NCI-H526 (cell line): Measurements from ENCODE around the gene SLC17A9.
"Not testable (repeated sequence)": the region's sequence is repeated elsewhere in the genome, so short reads cannot be mapped to it uniquely, and the experiment has no call there.

Experiments
- DNase-seq, 2 experiments: peaks; one replicate each; lab custom pipeline; 2025; lab: John Stamatoyannopoulos, UW

SLC17A9 gene

GRCh38 chr20:62956387-62957135 lies 4.1 kb downstream of the SLC17A9 start:
- no peak for DNase-seq

- no peak for DNase-seq
These were observed 4.9 kb downstream of the SLC17A9 start for GRCh38 chr20:62957136-62958117.

- no peak for DNase-seq
These were observed 6.0 kb downstream of the SLC17A9 start for GRCh38 chr20:62958388-62959100.

- DNase-seq = no peak
These were observed 6.8 kb downstream of the SLC17A9 start for GRCh38 chr20:62959101-62959971.

- DNase-seq = no peak
These were observed 7.5 kb downstream of the SLC17A9 start for GRCh38 chr20:62959998-62960436.

DNA sequence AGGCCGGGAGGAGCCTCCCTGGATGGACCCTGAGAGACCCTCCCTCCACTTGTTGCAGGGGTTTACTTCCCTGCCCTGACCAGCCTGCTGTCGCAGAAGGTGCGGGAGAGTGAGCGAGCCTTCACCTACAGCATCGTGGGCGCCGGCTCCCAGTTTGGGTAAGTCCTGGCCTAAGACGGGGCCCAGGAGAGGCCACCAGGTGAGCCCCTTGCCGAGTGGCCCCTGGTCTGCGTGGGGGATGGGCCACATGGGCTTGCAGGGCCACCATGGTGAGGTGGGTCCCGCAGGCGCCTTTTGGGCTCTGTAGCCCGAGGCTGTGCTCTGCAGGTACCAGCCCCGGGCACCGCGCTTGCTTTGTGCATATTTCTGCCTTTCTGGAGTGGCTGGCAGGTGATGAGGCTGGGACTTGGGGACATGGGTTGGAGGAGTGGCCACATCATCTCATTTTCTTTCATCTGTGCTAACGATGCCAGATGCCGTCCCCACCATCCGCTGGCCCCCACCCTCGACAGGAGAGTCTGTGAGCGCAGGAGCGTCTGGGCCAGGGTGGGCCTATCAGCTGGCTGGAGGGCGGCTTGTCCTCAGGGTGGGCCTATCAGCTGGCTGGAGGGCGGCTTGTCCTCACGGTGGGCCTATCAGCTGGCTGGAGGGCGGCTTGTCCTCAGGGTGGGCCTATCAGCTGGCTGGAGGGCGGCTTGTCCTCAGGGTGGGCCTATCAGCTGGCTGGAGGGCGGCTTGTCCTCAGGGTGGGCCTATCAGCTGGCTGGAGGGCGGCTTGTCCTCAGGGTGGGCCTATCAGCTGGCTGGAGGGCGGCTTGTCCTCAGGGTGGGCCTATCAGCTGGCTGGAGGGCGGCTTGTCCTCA lies 8.2 kb downstream of the SLC17A9 start:
- not testable (repeated sequence) for DNase-seq

- no peak for DNase-seq
These were observed 8.8 kb downstream of the SLC17A9 start for GRCh38 chr20:62961310-62961783.

DNA sequence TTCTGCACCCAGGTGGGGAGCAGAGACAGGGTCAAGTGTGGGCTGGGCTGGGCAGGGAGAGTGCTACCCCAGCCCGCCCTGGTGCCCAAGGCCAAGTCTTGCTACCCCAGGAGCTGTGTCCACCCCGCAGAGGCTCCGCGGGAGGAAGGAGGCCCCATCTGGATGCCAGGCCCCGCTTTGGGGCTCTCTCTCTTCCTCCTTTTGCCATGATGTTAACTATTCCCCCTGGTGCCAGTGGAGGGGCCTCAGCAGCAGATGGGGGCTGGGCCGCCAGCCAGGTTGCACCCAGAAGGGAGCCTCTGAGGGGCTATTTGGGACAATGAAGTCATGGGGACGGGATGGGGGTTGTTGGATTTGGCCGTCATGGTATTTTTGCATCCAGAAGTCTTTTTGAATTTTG lies 9.3 kb downstream of the SLC17A9 start:
- no peak for DNase-seq

DNA sequence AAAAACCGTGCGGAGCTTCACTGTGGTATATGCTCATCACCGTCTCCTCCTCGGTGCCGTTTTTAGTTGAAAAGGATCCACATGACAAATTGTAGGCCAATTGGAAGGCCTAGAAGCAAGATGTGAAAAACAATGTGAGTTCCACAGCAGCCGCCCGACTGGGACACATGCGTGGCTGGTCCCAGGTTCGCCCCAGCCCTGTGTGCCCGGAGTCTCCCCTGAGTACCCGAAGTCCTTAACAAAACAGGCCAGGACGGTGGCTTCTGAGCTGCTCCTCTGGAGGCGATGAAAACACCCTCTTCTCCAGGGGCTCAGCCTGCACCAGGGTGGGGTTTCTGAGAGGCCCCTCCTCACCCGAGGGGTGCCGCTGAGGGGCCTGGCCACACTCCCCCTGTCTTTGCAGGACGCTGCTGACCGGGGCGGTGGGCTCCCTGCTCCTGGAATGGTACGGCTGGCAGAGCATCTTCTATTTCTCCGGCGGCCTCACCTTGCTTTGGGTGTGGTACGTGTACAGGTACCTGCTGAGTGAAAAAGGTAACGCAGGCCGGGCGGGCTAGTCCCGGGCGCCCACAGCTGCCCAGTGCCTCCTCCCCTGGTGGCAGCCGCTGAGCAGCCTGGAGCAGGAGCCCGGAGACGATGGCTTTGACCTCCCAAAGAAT lies 9.8 kb downstream of the SLC17A9 start:
- no peak for DNase-seq

- DNase-seq = no peak
These were observed 10.5 kb downstream of the SLC17A9 start for GRCh38 chr20:62962891-62963613.

DNA sequence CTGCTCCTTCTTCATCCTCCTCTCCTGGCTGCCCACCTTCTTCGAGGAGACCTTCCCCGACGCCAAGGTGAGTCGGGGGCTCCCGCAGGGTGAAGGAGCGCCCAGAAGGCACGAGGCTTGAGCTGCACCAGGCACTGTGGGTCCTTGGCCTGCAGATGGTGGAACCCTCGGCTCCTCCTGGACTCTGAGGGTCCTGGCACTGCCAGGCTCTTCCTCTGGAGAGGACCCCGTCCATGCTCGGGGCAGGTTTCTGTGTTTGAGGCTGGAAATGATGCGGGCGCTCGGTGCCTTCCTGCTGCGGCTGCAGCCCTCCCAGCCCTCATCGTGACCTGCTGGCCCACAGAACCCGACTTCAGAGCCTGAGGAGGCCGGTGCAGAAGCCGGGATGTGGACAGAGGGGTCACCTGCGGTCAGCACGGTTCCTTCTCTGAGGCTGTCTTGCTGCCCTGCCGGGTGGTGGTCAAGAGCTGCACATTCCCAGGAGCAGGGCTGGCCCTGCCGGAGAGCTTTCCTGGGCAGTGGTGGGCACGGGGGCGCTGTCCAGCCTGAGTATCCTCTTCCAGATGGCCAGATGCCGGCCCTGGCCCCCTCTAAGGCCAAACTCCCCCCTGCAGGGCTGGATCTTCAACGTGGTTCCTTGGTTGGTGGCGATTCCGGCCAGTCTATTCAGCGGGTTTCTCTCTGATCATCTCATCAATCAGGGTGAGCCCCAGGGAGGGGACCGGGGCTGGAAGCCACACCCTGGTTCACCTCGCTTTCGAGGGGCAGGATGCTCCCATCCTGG lies 11.3 kb downstream of the SLC17A9 start:
- no peak for DNase-seq

GRCh38 chr20:62964700-62965099 lies 12.2 kb downstream of the SLC17A9 start:
- no peak for DNase-seq

DNA sequence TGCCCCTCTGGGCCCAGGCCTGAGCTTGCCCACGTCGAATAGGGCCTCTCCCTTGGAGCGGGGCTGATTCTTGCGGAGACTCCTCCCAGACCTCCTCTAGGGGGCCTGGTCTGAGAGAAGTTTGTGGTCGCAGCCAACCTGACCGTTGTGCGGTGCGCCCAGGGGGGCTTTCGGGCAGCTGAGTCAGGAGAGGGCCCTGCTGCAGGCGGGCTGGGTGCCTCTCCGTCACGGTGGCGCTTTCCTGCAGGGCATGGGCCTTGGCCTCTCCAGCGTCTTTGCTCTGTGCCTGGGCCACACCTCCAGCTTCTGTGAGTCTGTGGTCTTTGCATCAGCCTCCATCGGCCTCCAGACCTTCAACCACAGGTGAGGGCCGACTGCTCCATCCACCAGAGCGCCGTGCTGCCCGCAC lies 12.9 kb downstream of the SLC17A9 start:
- no peak for DNase-seq

- DNase-seq = no peak
These were observed 14.0 kb downstream of the SLC17A9 start for GRCh38 chr20:62966212-62967148.

DNA sequence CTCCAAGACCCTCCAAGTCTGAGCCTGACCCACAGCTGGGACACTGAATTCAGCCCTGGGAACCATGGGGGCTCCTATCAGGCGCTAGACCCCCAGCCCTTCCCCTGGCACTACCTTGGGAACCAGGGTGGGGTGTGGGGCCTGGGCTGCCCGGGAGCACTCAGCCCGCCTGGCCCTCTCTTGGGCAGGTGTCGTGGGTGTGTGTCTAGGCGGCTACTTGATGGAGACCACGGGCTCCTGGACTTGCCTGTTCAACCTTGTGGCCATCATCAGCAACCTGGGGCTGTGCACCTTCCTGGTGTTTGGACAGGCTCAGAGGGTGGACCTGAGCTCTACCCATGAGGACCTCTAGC lies 14.6 kb downstream of the SLC17A9 start:
- DNase-seq = no peak

DNA sequence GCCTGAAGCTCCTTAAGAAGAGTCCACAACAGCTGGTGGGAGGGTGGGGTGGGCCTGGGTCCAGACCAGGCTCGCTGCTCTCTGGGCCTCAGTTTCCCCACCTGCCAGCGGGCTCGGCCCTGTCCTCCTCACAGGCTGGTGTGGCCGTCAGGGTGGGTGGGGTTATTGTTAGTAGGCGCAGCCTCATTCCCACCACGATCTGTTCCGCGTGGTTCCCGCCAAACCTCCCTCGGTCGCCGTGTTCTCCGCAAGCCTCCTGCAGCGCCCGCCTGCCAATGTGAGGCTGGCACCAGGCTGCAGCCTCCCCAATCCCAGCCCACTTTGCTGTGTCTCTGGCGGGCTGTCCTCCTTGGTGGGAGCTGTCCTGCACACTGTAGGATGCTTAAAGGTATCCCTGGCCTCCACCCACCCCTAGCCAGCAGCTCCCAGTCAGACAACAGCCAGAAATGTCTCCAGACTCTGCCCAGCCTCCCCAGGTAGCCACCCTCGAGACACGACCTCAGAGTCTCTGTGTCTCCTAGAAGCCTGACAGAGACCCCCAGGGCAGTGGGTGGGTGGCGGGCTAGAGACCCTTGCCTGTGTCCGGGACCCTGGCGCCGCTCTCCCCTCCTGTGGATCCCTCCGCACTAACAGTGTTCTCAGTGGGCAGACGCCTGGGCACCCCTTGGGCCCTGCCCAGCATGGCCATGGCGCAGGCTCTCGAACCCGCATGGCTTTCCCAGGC lies 15.3 kb downstream of the SLC17A9 start:
- no peak for DNase-seq
